ENCODE data around the gene ILDR2. TPM values are rescaled to one million over a fixed set of nuclear protein-coding genes. Genes with fewer than 3 reads are reported as not detected.

Gene ILDR2
- total and polyA plus RNA-seq, 9 of the 15 experiments (the other 6 are each of a cell fraction or from before 2014, with no cell fraction given) = 0.03 to 0.31 (median 0.18) TPM; not detected in 2

DNA sequence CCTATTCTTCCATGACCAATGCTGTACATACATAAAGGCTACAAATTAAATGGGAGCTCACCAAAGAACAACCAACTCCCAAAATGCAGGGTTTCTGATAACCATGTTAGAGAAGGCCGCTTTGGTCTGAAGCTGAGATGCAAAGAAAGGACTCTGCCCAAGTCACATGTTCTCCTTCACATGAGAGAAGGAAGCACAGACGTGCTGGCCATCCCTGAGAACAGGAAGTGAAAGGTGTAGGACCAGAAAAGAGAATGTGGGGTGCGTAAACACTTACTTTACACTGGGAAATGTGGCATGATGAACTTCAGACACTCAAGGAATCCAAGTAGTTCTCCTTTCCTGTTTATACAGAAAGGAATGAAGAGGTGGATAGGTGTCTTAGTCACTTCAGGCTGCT is 67.6 kb downstream of the ILDR2 start:
- no TSS peak for BruUV-seq (replicated peaks)
- Histone ChIP-seq H3K27me3 (ENCODE audit: control insufficient read depth in 2 of 2, insufficient read depth in 2 of 2, low read length in 2 of 2) (no peaks in the 10 kb centered on the region), H3K36me3 (ENCODE audit: control insufficient read depth, insufficient read depth, low read length) (no peaks in the 10 kb centered on the region), H3K27ac (ENCODE audit: extremely low read depth, low read depth, low read length) (no peak overlapping the region), H3K4me1 (replicated peaks in 1 of 2; ENCODE audit: control insufficient read depth in 2 of 2, insufficient read depth in 2 of 2, low read length in 2 of 2) (peaks cover 0 to 11% of the 10 kb centered on the region in 2 experiments; a peak in 2 of 5 replicates), H3K9ac (ENCODE audit: insufficient read depth in 1 of 2, low read depth in 2 of 2, low read length in 2 of 2) (no peak overlapping the region), H3K9me3 (replicated peaks; ENCODE audit: control insufficient read depth, insufficient read depth, low read depth, low read length) (no peaks in the 10 kb centered on the region; the same call in 1 of the 2 replicates), H2AFZ (ENCODE audit: low read depth, low read length) (peak overlapping the region; percentile 27; the same call in 1 of the 2 replicates), H4K20me1 (replicated peaks; ENCODE audit: control insufficient read depth, insufficient read depth, low read length) (no peaks in the 10 kb centered on the region), H3K4me3 (no peak overlapping the region), H3K4me2 (ENCODE audit: insufficient read depth, low read length) (no peak overlapping the region), H3K79me2 (ENCODE audit: control insufficient read depth, insufficient read depth, low read length) (no peaks in the 10 kb centered on the region), H3K9me1 (ENCODE audit: control insufficient read depth, insufficient read depth, low read length) (no peaks in the 10 kb centered on the region)
- ATAC-seq (no peak), FAIRE-seq (no peak), DNase-seq (ENCODE audit: extremely low read depth in 1 of 4, low spot score in 3 of 4) (no peak)
- TF ChIP-seq, protein P1, sequence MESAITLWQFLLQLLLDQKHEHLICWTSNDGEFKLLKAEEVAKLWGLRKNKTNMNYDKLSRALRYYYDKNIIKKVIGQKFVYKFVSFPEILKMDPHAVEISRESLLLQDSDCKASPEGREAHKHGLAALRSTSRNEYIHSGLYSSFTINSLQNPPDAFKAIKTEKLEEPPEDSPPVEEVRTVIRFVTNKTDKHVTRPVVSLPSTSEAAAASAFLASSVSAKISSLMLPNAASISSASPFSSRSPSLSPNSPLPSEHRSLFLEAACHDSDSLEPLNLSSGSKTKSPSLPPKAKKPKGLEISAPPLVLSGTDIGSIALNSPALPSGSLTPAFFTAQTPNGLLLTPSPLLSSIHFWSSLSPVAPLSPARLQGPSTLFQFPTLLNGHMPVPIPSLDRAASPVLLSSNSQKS (CRISPR knock-in tag; IDR thresholded peaks at IDR 0.05) = no peak
- TF ChIP-seq BCL6 (CRISPR knock-in tag; IDR thresholded peaks at IDR 0.05) (no peak), PRPF4 (IDR thresholded peaks at IDR 0.05; ENCODE audit: insufficient read depth, low read depth, low read length, poor library complexity, severe bottlenecking) (no peak), KAT8 (IDR thresholded peaks at IDR 0.05; ENCODE audit: low read depth) (no peak), JUN (IDR thresholded peaks at IDR 0.05; ENCODE audit: borderline replicate concordance, low read depth, low read length) (no peak), JUN (CRISPR knock-in tag; IDR thresholded peaks at IDR 0.05; ENCODE audit: borderline replicate concordance) (no peak)
- TF ChIP-seq, protein P2, sequence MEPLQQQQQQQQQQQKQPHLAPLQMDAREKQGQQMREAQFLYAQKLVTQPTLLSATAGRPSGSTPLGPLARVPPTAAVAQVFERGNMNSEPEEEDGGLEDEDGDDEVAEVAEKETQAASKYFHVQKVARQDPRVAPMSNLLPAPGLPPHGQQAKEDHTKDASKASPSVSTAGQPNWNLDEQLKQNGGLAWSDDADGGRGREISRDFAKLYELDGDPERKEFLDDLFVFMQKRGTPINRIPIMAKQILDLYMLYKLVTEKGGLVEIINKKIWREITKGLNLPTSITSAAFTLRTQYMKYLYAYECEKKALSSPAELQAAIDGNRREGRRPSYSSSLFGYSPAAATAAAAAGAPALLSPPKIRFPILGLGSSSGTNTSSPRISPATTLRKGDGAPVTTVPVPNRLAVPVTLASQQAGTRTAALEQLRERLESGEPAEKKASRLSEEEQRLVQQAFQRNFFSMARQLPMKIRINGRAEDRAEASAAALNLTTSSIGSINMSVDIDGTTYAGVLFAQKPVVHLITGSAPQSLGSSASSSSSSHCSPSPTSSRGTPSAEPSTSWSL (CRISPR knock-in tag; IDR thresholded peaks at IDR 0.05; ENCODE audit: borderline replicate concordance) = no peak
- in situ Hi-C loops (cut with MboI) = no loop called here
- intact Hi-C loops (cut with micrococcal nuclease) = no loop called here
- CTCF ChIA-PET (ENCODE audit: low intra/inter-chr PET ratio) = no interaction called here
- POLR2A ChIA-PET = interaction anchor here (1.4 kb wide), 1 partner anchor 9 kb away, joined by 3 read pairs; no protein-coding TSS in a partner anchor
- WGBS (ENCODE audit: insufficient coverage, low coverage, missing lambda C conversion rate) = 13% methylated on average over 3 of the region's 3 CpGs

Measured in K562 (cell line).